Heart left ventricle (tissue), 16 donors: ENCODE results near the gene OR2A1. TPM values are rescaled to one million over a fixed set of nuclear protein-coding genes. Genes with fewer than 3 reads are reported as not detected.
"Not testable (repeated sequence)": the region's sequence is repeated elsewhere in the genome, so short reads cannot be mapped to it uniquely, and the experiment has no call there.

Experiments
- ATAC-seq, 4 donors: fragments of 200-7000 bp; cut with Tn5 transposase; one replicate each; pipeline ENCODE4 v1.9.1; 2020 to 2022; ENCODE audit warnings: moderate library complexity in 4 of 4, mild to moderate bottlenecking in 3 of 4, moderate number of reproducible peaks in 1 of 4
- DNase-seq, 5 donors: peaks; one replicate each; pipeline ENCODE4 v3.0.0-alpha.2; 2020
- H3K27ac ChIP-seq, 12 donors: fragments of 200-600 bp; sonication (generic) in 4 of 12; one replicate each; pipeline versions ENCODE4 v1.5.0 to v1.8.0; 2016 to 2022; ENCODE audit warnings: mild to moderate bottlenecking in 2 of 12
- H3K27me3 ChIP-seq, 9 donors: fragments of 200-600 bp; sonication (generic) in 2 of 9; one replicate each; pipeline versions ENCODE4 v1.5.1 to v1.8.0; 2016 to 2022; ENCODE audit warnings: mild to moderate bottlenecking in 3 of 9
- H3K36me3 ChIP-seq, 9 donors: fragments of 200-600 bp; sonication (generic) in 2 of 9; one replicate each; pipeline versions ENCODE4 v1.5.0 to v1.8.0; 2018 to 2022; ENCODE audit warnings: mild to moderate bottlenecking in 2 of 9
- H3K4me1 ChIP-seq, 12 donors: fragments of 200-600 bp; sonication (generic) in 4 of 12; one replicate each; pipeline versions ENCODE4 v1.5.0 to v1.8.0; 2016 to 2022; ENCODE audit warnings: mild to moderate bottlenecking in 3 of 12
- H3K4me3 ChIP-seq, 12 donors: fragments of 200-600 bp; sonication (generic) in 4 of 12; one replicate each; pipeline versions ENCODE4 v1.5.0 to v1.8.0; 2017 to 2022; ENCODE audit warnings: mild to moderate bottlenecking in 9 of 12, moderate library complexity in 4 of 12
- H3K9me3 ChIP-seq, 12 donors: fragments of 200-600 bp; sonication (generic) in 4 of 12; one replicate each; pipeline versions ENCODE4 v1.5.0 to v1.8.0; 2016 to 2022; ENCODE audit warnings: mild to moderate bottlenecking in 1 of 12
- WGBS, 4 donors: extraction: QIAGEN DNeasy Blood & Tissue Kit in 2 of 4; methylation state at CpG; one replicate each; pipeline versions ENCODE4 v1.1.5 to v1.1.7; 2013 to 2018; 5-methylcytosine and 5-hydroxymethylcytosine counted together
- intact Hi-C, 10 donors: fragments of 100-400 bp; cut with DNase I; formaldehyde crosslinking; loops; one replicate each; pipeline versions ENCODE4 v1.11.1 to v1.14.2; 2022
- polyA plus RNA-seq, 2 donors: library from polyadenylated mRNA; stranded (reverse); fragments of 200-250 nt; gene quantifications; one replicate each; pipeline ENCODE4 v1.2.3, GENCODE V29; 2013
- total RNA-seq, 9 donors: library from RNA; depleted of rRNA in 2 of 9; stranded (reverse); fragments of >200 nt in 2 of 9; fragmentation: NEBNext Ultra II Directional in 3 of 9; extraction: Animal tissue kit (Norgen Biotek cat#: 25700) in 3 of 9; gene quantifications; one replicate each; pipeline versions ENCODE4 v1.1.0 to v1.2.4, GENCODE V29; 2016 to 2023
- donor health status: ischemic (EF 13 %, LVEDD 7.1; RV severe dilation, severe dysfunction).
- donor health status: healthy with polysubstance abuse.
- donor health status: DM: no; HTN: yes; CAD: no.
- donor health status: DM: no; HTN: no; CAD: no.
- donor health status: ischemic (EF 25% LVEDD 6.9; RV normal size, moderate dysfunction).
- donor health status: ischemic (EF 25% LVEDD 5.7; RV mildly dilated, moderate dysfunction).
- donor health status: healthy.
- donor health status: DM: yes; HTN: yes; CAD: no.
- donor health status: ischemic (EF 35%, LVEDD 5.7; RV mildly dilated, moderate dysfunction).
- donor health status: nonischemic (EF 11% LVEDD 7.7; RV severe dilation, severe dysfunction).
- donor health status: DM: yes; HTN: yes; CAD: no.
- donor health status: PGD.
- donor health status: ischemic (EF 29% LVEDD 5.4; RV normal size, mild dysfunction).
- donor health status: nonischemic (EF 23%, LVEDD 6.1; RV moderate dilation, normal function).

Gene OR2A1
- total and polyA plus RNA-seq, 11 donors: 0.04 to 0.25 (median 0.11) TPM; not detected in 7

GRCh38 chr7:144292384-144293161 lies 19.6 kb upstream of the OR2A1 start:
- H3K9me3 ChIP-seq, ATAC-seq, intact Hi-C loops, H3K4me1 ChIP-seq, H3K4me3 ChIP-seq, H3K27ac ChIP-seq, H3K27me3 ChIP-seq, H3K36me3 ChIP-seq, DNase-seq: not testable (repeated sequence)
- 87 to 96% (median 95%) methylated on average over 2 to 3 of the region's 14 CpGs for WGBS, 4 donors

DNA sequence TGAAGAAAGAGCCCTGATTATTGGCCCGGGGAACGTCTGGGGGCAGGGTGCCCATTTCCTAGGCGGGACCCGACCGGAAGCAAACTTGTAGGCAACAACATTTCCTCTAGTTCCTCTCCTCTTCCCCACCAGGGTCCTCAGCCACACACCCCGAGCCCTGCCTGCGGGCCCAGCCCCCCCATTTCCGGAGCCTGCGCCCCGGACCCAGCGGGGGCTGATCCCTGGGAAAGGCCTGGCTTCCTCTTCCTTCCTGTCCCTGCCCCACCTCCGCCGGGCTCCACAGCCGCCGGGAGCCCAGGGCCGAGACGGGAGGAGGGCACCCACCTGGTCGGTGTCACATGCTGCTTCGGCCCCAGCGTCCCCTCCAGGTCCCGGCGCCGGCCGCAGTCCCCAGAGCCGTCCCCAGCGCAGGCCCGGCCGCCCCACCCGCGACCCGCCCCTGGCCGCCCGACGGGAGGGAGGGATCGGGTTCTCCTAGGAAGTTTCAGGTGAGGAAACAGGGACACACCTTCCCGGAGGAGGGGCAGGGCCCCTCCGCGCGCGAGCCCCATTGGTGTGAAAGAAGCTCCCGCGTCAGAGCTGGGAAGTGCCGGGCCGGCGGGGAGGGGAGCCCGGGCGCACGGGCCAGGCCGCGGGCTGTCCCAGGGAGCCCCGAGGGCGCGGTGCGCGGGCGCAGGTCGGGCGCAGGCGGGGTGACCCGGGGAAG lies 18.3 kb upstream of the OR2A1 start:
- H3K4me3 ChIP-seq, H3K27me3 ChIP-seq, H3K27ac ChIP-seq, H3K9me3 ChIP-seq, intact Hi-C loops, H3K4me1 ChIP-seq, DNase-seq, H3K36me3 ChIP-seq: not testable (repeated sequence)
- no CpG with 5 or more reads among the region's 60 CpGs for WGBS, 4 donors
- ATAC-seq: peak; percentile 51 to 92 (median 85)

- H3K36me3 ChIP-seq, H3K27me3 ChIP-seq, H3K27ac ChIP-seq, H3K4me3 ChIP-seq, H3K4me1 ChIP-seq, DNase-seq, intact Hi-C loops, H3K9me3 ChIP-seq, ATAC-seq: not testable (repeated sequence)
- no CpG with 5 or more reads among the region's 1 CpG for WGBS, 4 donors
Measured at GRCh38 chr7:144302578-144303303, 9.5 kb upstream of the OR2A1 start.

- H3K36me3 ChIP-seq, intact Hi-C loops, H3K9me3 ChIP-seq, H3K4me1 ChIP-seq, H3K4me3 ChIP-seq, H3K27me3 ChIP-seq, H3K27ac ChIP-seq, DNase-seq, ATAC-seq: not testable (repeated sequence)
- no CpG with 5 or more reads among the region's 5 CpGs for WGBS, 4 donors
Measured at GRCh38 chr7:144303607-144304006, 8.6 kb upstream of the OR2A1 start.

DNA sequence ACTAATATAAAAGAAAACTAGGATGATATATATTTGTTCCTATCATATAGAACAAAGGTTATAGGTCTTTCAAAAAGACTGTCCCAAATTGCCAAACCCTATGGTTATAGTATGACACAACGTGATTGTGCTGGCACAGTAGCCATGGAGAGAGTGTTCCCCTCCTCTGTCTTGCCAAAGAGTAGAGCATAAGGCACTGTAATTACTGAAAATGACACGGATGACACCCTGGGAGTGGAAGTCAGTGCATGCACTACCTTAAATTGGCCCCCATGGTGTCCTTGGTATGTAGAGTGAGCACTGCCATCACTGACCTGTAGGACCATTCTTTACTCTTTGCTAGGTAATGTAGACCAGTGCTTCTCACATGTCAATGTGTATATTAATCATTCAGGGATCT lies 7.1 kb upstream of the OR2A1 start:
- H3K4me3 ChIP-seq, intact Hi-C loops, H3K4me1 ChIP-seq, H3K9me3 ChIP-seq, H3K27me3 ChIP-seq, H3K36me3 ChIP-seq, DNase-seq, ATAC-seq, H3K27ac ChIP-seq: not testable (repeated sequence)
- WGBS, 4 donors: no CpG with 5 or more reads among the region's 2 CpGs

- H3K36me3 ChIP-seq, H3K4me1 ChIP-seq, H3K27me3 ChIP-seq, intact Hi-C loops, DNase-seq, ATAC-seq, H3K9me3 ChIP-seq, H3K4me3 ChIP-seq, H3K27ac ChIP-seq: not testable (repeated sequence)
- no CpG with 5 or more reads among the region's 2 CpGs for WGBS, 4 donors
Measured at GRCh38 chr7:144309702-144310101, 2.5 kb upstream of the OR2A1 start.

GRCh38 chr7:144311218-144311617 lies 1.0 kb upstream of the OR2A1 start:
- H3K27me3 ChIP-seq, H3K36me3 ChIP-seq: not testable (repeated sequence)
- 92% methylated on average over 1 of the region's 2 CpGs; no CpG with 5 or more reads in 3 of the 4 donors for WGBS, 4 donors

DNA sequence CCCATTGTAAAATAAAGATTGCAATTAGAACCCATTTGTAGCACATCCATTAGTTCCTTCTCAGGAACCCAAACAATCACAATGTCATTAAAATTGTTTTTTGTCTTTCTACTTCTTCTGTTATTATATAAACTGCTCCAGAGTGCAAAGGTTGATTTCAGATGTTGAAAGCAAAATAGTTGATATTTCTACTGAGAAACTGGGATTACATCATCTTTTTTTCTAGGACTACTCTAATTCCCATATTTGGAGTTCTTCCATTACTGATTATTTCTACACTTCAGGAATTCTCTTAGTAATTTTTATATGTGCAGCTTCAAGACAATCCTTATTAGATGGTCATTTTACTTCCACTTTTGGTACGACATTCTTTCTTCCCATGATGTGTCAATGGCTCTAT lies 5.3 kb downstream of the OR2A1 start:
- H3K4me3 ChIP-seq, H3K36me3 ChIP-seq, ATAC-seq, H3K27me3 ChIP-seq, DNase-seq, H3K9me3 ChIP-seq, intact Hi-C loops, H3K4me1 ChIP-seq, H3K27ac ChIP-seq: not testable (repeated sequence)
- 100% methylated on average over 1 of the region's 1 CpG; no CpG with 5 or more reads in 3 of the 4 donors for WGBS, 4 donors

More at GRCh38 chr7:144311218-144311617, 1.0 kb upstream of the OR2A1 start:
- intact Hi-C loops, H3K9me3 ChIP-seq, DNase-seq, H3K27ac ChIP-seq, H3K4me1 ChIP-seq, ATAC-seq, H3K4me3 ChIP-seq: not testable (repeated sequence)

DNA sequence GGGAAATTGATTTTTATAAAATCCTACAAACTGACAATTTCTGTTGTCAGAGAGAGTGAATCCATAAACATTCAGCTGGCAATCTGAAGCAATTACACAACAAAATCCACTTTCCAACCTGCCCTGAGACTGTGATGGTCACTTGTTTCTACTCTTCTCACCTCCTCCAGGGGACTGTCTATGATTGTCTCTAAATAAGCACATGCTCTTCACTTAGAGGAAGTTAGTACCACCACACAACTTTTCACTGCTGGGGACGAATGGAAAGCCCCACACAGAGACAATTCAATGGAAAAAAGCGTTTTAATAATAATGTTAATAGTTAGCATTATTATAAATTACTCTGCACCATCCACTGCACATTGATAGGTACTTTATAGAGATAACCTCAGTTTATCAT lies 7.3 kb downstream of the OR2A1 start:
- H3K27ac ChIP-seq, H3K4me3 ChIP-seq, intact Hi-C loops, ATAC-seq, H3K27me3 ChIP-seq, H3K36me3 ChIP-seq, H3K4me1 ChIP-seq, H3K9me3 ChIP-seq, DNase-seq: not testable (repeated sequence)
- no CpG with 5 or more reads among the region's 2 CpGs for WGBS, 4 donors

DNA sequence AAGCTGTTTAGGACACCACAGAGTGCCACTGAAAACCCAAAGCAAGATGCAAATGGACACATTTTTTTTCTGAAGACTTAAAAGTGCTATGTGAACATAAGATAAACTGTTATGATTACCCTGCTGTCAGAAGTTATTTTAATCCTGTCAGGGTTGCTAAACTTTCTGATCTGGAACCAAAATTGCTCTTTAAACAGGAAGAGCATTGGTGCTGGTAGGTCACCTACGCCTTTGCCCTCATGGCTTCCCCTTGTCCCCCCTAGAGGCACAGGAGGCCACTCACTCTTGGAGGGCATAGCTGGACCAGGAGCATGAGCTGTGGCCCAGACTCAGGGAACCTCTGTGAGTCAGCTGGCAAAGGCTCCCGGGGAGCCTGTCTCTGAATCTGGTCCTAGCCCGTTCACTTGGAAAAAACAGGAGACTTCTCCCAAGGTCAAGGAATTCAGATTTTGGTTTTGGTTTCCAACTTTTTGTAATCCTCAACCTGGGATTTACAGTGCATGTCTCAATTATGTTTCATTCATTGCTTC lies 9.5 kb downstream of the OR2A1 start:
- H3K9me3 ChIP-seq, ATAC-seq, DNase-seq, H3K36me3 ChIP-seq, H3K4me1 ChIP-seq, H3K4me3 ChIP-seq, intact Hi-C loops, H3K27me3 ChIP-seq, H3K27ac ChIP-seq: not testable (repeated sequence)
- 100% methylated on average over 1 of the region's 3 CpGs for WGBS, 4 donors
